T-cell (primary cell): ENCODE results near the gene ERC2. TPM values are rescaled to one million over a fixed set of nuclear protein-coding genes. Genes with fewer than 3 reads are reported as not detected.

Experiments used
- ATAC-seq, 4 experiments: fragments of 200-7000 bp in 3 of 4; fragments of 150-1000 bp in 1 of 4; cut with Tn5 transposase; replicated peaks in 1 of 4; 1 replicate in 3 of 4; 2 replicates in 1 of 4; pipeline ENCODE4 v1.10.0; 2021; ENCODE audit warnings: moderate library complexity in 3 of 4, mild to moderate bottlenecking in 2 of 4, moderate number of reproducible peaks in 1 of 4
- CTCF ChIA-PET, 2 donors: fragments of 300-600 bp; sonication (Branson Sonifier 250); formaldehyde crosslinking; loops; one replicate each; lab custom pipeline; 2022; ENCODE audit warnings: antibody characterized with exemption in 2 of 2; lab: Charles Lee
- POLR2A ChIA-PET, 2 donors: fragments of 300-600 bp; sonication (Branson Sonifier 250); formaldehyde crosslinking; loops; one replicate each; lab custom pipeline; 2022; ENCODE audit warnings: antibody characterized with exemption in 2 of 2; lab: Charles Lee
- DNase-seq, 35 experiments: peaks; one replicate each; pipeline versions ENCODE4 v3.0.0 to v3.0.0-alpha.2; 2013 to 2023
- H3K27ac ChIP-seq: one replicate; pipeline ENCODE4 v1.5.1; 2013; ENCODE audit warnings: low read length
- H3K27me3 ChIP-seq, 2 experiments: replicated peaks in 1 of 2; 1 replicate in 1 of 2; 2 replicates in 1 of 2; pipeline versions ENCODE4 v1.6.1 to v1.7.0; 2013; ENCODE audit warnings: low read length in 1 of 2, mixed read lengths in 1 of 2; ENCODE audit not compliant: control insufficient read depth in 2 of 2, insufficient read depth in 2 of 2; ENCODE audit errors: extremely low read depth in 1 of 2
- H3K36me3 ChIP-seq, 2 donors: 1 replicate in 1 of 2; 2 replicates in 1 of 2; pipeline versions ENCODE4 v1.6.1 to v1.7.0; 2013; ENCODE audit warnings: low read length in 1 of 2; ENCODE audit not compliant: control insufficient read depth in 2 of 2, insufficient read depth in 1 of 2; ENCODE audit errors: extremely low read depth in 1 of 2
- H3K4me1 ChIP-seq, 2 experiments: 1 replicate in 1 of 2; 2 replicates in 1 of 2; pipeline versions ENCODE4 v1.6.1 to v1.7.0; 2013; ENCODE audit warnings: low read length in 2 of 2, mixed read lengths in 1 of 2; ENCODE audit not compliant: insufficient read depth in 2 of 2, control insufficient read depth in 1 of 2; ENCODE audit errors: extremely low read depth in 1 of 2
- H3K4me3 ChIP-seq, 2 donors: 1 replicate in 1 of 2; 2 replicates in 1 of 2; pipeline versions ENCODE4 v1.5.1 to v1.7.0; 2013; ENCODE audit warnings: mild to moderate bottlenecking in 2 of 2, low read length in 1 of 2, moderate library complexity in 1 of 2; ENCODE audit not compliant: control insufficient read depth in 1 of 2; ENCODE audit errors: extremely low read depth in 1 of 2
- H3K9me3 ChIP-seq: 2 replicates; pipeline ENCODE4 v1.7.0; 2013
- H3K27ac Mint-ChIP-seq, 2 donors: one replicate each; pipeline ENCODE4 v1.8.0; 2020 to 2021; ENCODE audit warnings: mild to moderate bottlenecking in 2 of 2, mixed read lengths in 2 of 2
- H3K27me3 Mint-ChIP-seq, 2 donors: one replicate each; pipeline ENCODE4 v1.8.0; 2021 to 2022; ENCODE audit warnings: mixed read lengths in 2 of 2
- H3K36me3 Mint-ChIP-seq: one replicate; pipeline ENCODE4 v1.8.0; 2021; ENCODE audit warnings: mixed read lengths
- H3K4me1 Mint-ChIP-seq, 3 donors: one replicate each; pipeline ENCODE4 v1.8.0; 2020 to 2022; ENCODE audit warnings: mixed read lengths in 3 of 3, mild to moderate bottlenecking in 1 of 3
- H3K4me3 Mint-ChIP-seq, 3 donors: one replicate each; pipeline ENCODE4 v1.8.0; 2020 to 2022; ENCODE audit warnings: mild to moderate bottlenecking in 3 of 3, mixed read lengths in 3 of 3, moderate library complexity in 3 of 3
- H3K9me3 Mint-ChIP-seq, 3 donors: one replicate each; pipeline ENCODE4 v1.8.0; 2020 to 2022; ENCODE audit warnings: mixed read lengths in 3 of 3
- WGBS: methylation state at CpG from one replicate; pipeline ENCODE4 v1.1.5; 2013; ENCODE audit warnings: missing lambda C conversion rate; ENCODE audit not compliant: insufficient coverage; 5-methylcytosine and 5-hydroxymethylcytosine counted together
- total RNA-seq, 35 experiments: library from RNA in 6 of 35; stranded (reverse) in 6 of 35; fragments of 120-200 nt in 1 of 35; gene quantifications; one replicate each; pipeline versions ENCODE4 v1.2.1 to v1.2.4 and lab custom pipeline; 2013 to 2026

Gene ERC2
- total RNA-seq, 5 donors from 2014 or later (not counting 1 experiment from before 2014, with no cell fraction given): not detected

GRCh38 chr3:56469141-56469540, 874 bp upstream of the ERC2 start:
- Mint-ChIP-seq H3K27me3 (peaks cover 74% of the 10 kb centered on the region in 2 donors), H3K4me1 (peaks cover 5 to 17% (median 16%) of the 10 kb centered on the region in 3 donors), H3K36me3 (no peaks in the 10 kb centered on the region), H3K9me3 (no peaks in the 10 kb centered on the region), H3K4me3 (peak overlapping the region in 1 of 3 donors; percentile 40), H3K27ac (no peak overlapping the region)
- H3K4me3 ChIP-seq: no peak overlapping the region
- ATAC-seq (no peak), DNase-seq (no peak)
- ChIA-PET POLR2A (no interaction called here), CTCF (interaction anchor here in 1 of 2 donors (1.1 kb wide), 1 partner anchor 20 kb away, joined by 4 read pairs; no protein-coding TSS in a partner anchor)
- H3K36me3 ChIP-seq: no peaks in the 10 kb centered on the region
- H3K27me3 ChIP-seq: peaks cover 8 to 41% of the 10 kb centered on the region in 2 experiments
- H3K9me3 ChIP-seq: no peaks in the 10 kb centered on the region
- H3K4me1 ChIP-seq: peaks cover 0 to 12% of the 10 kb centered on the region in 2 experiments
- no CpG with 5 or more reads among the region's 3 CpGs for WGBS
- H3K27ac ChIP-seq: no peak overlapping the region

GRCh38 chr3:56467801-56468183, 475 bp downstream of the ERC2 start:
- peaks cover 5 to 17% (median 16%) of the 10 kb centered on the region in 3 donors for H3K4me1 Mint-ChIP-seq
- ChIA-PET CTCF (interaction anchor here in 1 of 2 donors (0.6 kb wide), 1 partner anchor 702 kb away, joined by 3 read pairs; no protein-coding TSS in a partner anchor), POLR2A (no interaction called here)
- H3K27me3 Mint-ChIP-seq: peaks cover 68 to 74% of the 10 kb centered on the region in 2 donors
- peak overlapping the region; percentile 57 to 67 (median 60) for H3K4me3 Mint-ChIP-seq
- H3K36me3 ChIP-seq: no peaks in the 10 kb centered on the region
- DNase-seq (no peak), ATAC-seq (peak in 1 of 4 experiments; percentile 19)
- 3% methylated on average over 18 of the region's 28 CpGs for WGBS
- H3K4me1 ChIP-seq: peaks cover 0 to 12% of the 10 kb centered on the region in 2 experiments
- no peaks in the 10 kb centered on the region for H3K9me3 ChIP-seq
- peak overlapping the region in 1 of 2 donors; percentile 21 for H3K4me3 ChIP-seq
- H3K36me3 Mint-ChIP-seq: no peaks in the 10 kb centered on the region
- H3K9me3 Mint-ChIP-seq: no peaks in the 10 kb centered on the region
- peaks cover 8 to 42% of the 10 kb centered on the region in 2 experiments for H3K27me3 ChIP-seq
- no peak overlapping the region for H3K27ac Mint-ChIP-seq
- no peak overlapping the region for H3K27ac ChIP-seq

GRCh38 chr3:56467108-56467507, 1.2 kb downstream of the ERC2 start:
- H3K4me1 ChIP-seq: peaks cover 0 to 12% of the 10 kb centered on the region in 2 experiments
- Mint-ChIP-seq H3K27ac (no peak overlapping the region), H3K36me3 (no peaks in the 10 kb centered on the region), H3K9me3 (no peaks in the 10 kb centered on the region), H3K27me3 (peaks cover 68 to 75% of the 10 kb centered on the region in 2 donors), H3K4me1 (peaks cover 5 to 17% (median 16%) of the 10 kb centered on the region in 3 donors), H3K4me3 (peak overlapping the region; percentile 57 to 67 (median 60))
- ATAC-seq: peak in 2 of 4 experiments; percentile 38 to 49
- POLR2A ChIA-PET: no interaction called here
- no peaks in the 10 kb centered on the region for H3K36me3 ChIP-seq
- H3K4me3 ChIP-seq: peak overlapping the region in 1 of 2 donors; percentile 5
- no peaks in the 10 kb centered on the region for H3K9me3 ChIP-seq
- DNase-seq: peak in 16 of 35 experiments; percentile 2 to 38 (median 12)
- no peak overlapping the region for H3K27ac ChIP-seq
- 0% methylated on average over 3 of the region's 14 CpGs for WGBS
- peaks cover 8 to 44% of the 10 kb centered on the region in 2 experiments for H3K27me3 ChIP-seq
- CTCF ChIA-PET: interaction anchor here (0.6 to 0.7 kb wide), 2 partner anchors 216 to 703 kb away, joined by 3 to 4 read pairs; no protein-coding TSS in a partner anchor

GRCh38 chr3:56459719-56460118, 8.5 kb downstream of the ERC2 start:
- Histone ChIP-seq H3K4me3 (no peak overlapping the region), H3K27me3 (peaks cover 0 to 17% of the 10 kb centered on the region in 2 experiments), H3K36me3 (no peaks in the 10 kb centered on the region), H3K9me3 (no peaks in the 10 kb centered on the region), H3K27ac (no peak overlapping the region), H3K4me1 (no peaks in the 10 kb centered on the region)
- H3K36me3 Mint-ChIP-seq: no peaks in the 10 kb centered on the region
- ChIA-PET CTCF (no interaction called here), POLR2A (no interaction called here)
- H3K27me3 Mint-ChIP-seq: peaks cover 38 to 50% of the 10 kb centered on the region in 2 donors
- H3K9me3 Mint-ChIP-seq: no peaks in the 10 kb centered on the region
- ATAC-seq (no peak), DNase-seq (no peak)
- WGBS: 65% methylated on average over 2 of the region's 3 CpGs
- H3K4me1 Mint-ChIP-seq: no peaks in the 10 kb centered on the region
- H3K27ac Mint-ChIP-seq: no peak overlapping the region
- no peak overlapping the region for H3K4me3 Mint-ChIP-seq

GRCh38 chr3:56459104-56459496, 9.2 kb downstream of the ERC2 start:
- ChIA-PET CTCF (interaction anchor here (0.7 kb wide), 2 partner anchors 537 to 1664 kb away, joined by 3 to 4 read pairs; no protein-coding TSS in a partner anchor), POLR2A (interaction anchor here in 1 of 2 donors (0.7 kb wide), 1 partner anchor 698 kb away, joined by 3 read pairs; no protein-coding TSS in a partner anchor)
- Mint-ChIP-seq H3K36me3 (no peaks in the 10 kb centered on the region), H3K9me3 (no peaks in the 10 kb centered on the region), H3K27me3 (peaks cover 32 to 50% of the 10 kb centered on the region in 2 donors), H3K4me3 (no peak overlapping the region), H3K4me1 (no peaks in the 10 kb centered on the region), H3K27ac (no peak overlapping the region)
- H3K27me3 ChIP-seq: peaks cover 0 to 15% of the 10 kb centered on the region in 2 experiments
- H3K27ac ChIP-seq: no peak overlapping the region
- DNase-seq: no peak
- no peaks in the 10 kb centered on the region for H3K9me3 ChIP-seq
- no peak overlapping the region for H3K4me3 ChIP-seq
- H3K4me1 ChIP-seq: no peaks in the 10 kb centered on the region
- WGBS: no CpG with 5 or more reads among the region's 1 CpG
- H3K36me3 ChIP-seq: no peaks in the 10 kb centered on the region
- no peak for ATAC-seq

GRCh38 chr3:56458496-56459103, 9.7 kb downstream of the ERC2 start:
- Histone ChIP-seq H3K4me1 (no peaks in the 10 kb centered on the region), H3K4me3 (no peak overlapping the region), H3K36me3 (no peaks in the 10 kb centered on the region), H3K27me3 (peaks cover 0 to 15% of the 10 kb centered on the region in 2 experiments), H3K9me3 (no peaks in the 10 kb centered on the region), H3K27ac (no peak overlapping the region)
- ChIA-PET POLR2A (interaction anchor here in 1 of 2 donors (0.7 kb wide), 1 partner anchor 698 kb away, joined by 3 read pairs; no protein-coding TSS in a partner anchor), CTCF (interaction anchor here (0.7 kb wide), 2 partner anchors 537 to 1663 kb away, joined by 3 to 4 read pairs; no protein-coding TSS in a partner anchor)
- H3K9me3 Mint-ChIP-seq: no peaks in the 10 kb centered on the region
- H3K27ac Mint-ChIP-seq: no peak overlapping the region
- H3K4me1 Mint-ChIP-seq: no peaks in the 10 kb centered on the region
- H3K36me3 Mint-ChIP-seq: no peaks in the 10 kb centered on the region
- ATAC-seq (no peak), DNase-seq (no peak)
- peaks cover 34 to 52% of the 10 kb centered on the region in 2 donors for H3K27me3 Mint-ChIP-seq
- 66% methylated on average over 6 of the region's 12 CpGs for WGBS
- H3K4me3 Mint-ChIP-seq: no peak overlapping the region
